ENCODE data around the gene NUDT19.

DNA sequence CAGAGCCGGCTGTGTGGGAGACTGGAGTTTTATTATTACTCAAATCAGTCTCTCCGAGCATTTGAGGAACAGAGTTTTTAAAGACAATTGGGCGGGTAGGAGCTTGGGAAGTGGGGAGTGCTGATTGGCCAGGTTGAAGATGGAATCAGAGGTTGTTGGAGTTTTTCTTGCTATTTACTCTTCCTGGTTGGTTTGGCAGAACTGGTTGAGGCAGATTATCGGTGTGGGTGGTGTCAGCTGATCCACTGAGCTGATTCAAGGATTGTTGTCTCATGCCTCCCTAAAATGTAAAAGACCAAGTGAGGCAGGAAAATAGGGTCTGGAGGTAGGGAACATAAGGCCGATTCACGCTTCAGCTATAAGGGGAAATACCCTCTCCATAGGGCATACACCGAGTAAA is 26.7 kb downstream of the NUDT19 start:
- TF ChIP-seq POLR2AphosphoS5 (IDR thresholded peaks at IDR 0.05; ENCODE audit: low read depth, low read length) (no peak), TCF7L2 (IDR thresholded peaks at IDR 0.05; ENCODE audit: borderline replicate concordance, extremely low read depth, insufficient read depth, insufficient read length) (no peak), SIN3A (IDR thresholded peaks at IDR 0.05; ENCODE audit: low read depth) (no peak)
- TF ChIP-seq, protein P1, sequence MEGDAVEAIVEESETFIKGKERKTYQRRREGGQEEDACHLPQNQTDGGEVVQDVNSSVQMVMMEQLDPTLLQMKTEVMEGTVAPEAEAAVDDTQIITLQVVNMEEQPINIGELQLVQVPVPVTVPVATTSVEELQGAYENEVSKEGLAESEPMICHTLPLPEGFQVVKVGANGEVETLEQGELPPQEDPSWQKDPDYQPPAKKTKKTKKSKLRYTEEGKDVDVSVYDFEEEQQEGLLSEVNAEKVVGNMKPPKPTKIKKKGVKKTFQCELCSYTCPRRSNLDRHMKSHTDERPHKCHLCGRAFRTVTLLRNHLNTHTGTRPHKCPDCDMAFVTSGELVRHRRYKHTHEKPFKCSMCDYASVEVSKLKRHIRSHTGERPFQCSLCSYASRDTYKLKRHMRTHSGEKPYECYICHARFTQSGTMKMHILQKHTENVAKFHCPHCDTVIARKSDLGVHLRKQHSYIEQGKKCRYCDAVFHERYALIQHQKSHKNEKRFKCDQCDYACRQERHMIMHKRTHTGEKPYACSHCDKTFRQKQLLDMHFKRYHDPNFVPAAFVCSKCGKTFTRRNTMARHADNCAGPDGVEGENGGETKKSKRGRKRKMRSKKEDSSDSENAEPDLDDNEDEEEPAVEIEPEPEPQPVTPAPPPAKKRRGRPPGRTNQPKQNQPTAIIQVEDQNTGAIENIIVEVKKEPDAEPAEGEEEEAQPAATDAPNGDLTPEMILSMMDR (IDR thresholded peaks at IDR 0.05 in 2 of 3, conservative IDR thresholded peaks at IDR 0.05 in 1 of 3; ENCODE audit: borderline replicate concordance in 1 of 3, insufficient read depth in 1 of 3, low read depth in 2 of 3, low read length in 2 of 3) = no peak
